Measurements from ENCODE around the gene CD200. TPM values are rescaled to one million over a fixed set of nuclear protein-coding genes. Genes with fewer than 3 reads are reported as not detected.

The CD200 gene
- total and polyA plus RNA-seq, 2 experiments from 2014 or later = 0.20 TPM; not detected in 1

DNA sequence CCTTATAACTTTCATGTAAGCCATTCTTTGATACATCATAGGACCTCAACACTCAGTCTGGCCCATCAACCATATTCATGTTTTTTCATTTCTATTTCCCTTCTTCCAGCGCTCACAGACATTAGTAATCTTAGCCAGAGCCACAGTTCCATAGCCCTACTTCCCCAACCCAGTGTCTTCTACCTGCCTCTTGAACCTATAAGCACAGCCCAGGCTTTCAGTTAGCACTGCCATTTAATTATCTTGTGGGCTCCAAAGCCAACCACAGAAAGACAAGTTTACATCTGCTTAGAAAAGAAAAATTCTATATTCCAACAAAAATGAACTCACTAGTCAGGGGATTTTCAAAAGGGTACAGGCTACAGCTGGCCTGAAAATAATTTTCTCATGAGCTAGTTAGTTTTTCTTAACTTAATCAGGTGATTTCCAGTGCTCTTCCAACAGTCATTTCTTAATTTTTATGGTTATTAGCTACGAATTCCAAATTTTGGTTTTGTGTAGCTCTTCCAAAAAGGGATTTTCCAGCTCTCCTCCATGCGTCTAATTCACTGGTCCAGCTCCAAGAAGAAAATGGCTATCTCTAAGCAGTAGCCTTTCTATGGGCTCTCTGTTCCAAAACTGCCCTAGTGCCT, 13.7 kb downstream of the CD200 start:
- DNase-seq = no peak
- Histone ChIP-seq H3K9me3 (ENCODE audit: low read depth) (peaks cover 3% of the 10 kb centered on the region), H3F3A (ENCODE audit: insufficient read depth) (no peaks in the 10 kb centered on the region), H2AFZ (no peak overlapping the region), H3K9me2 (ENCODE audit: insufficient read depth) (no peaks in the 10 kb centered on the region), H4K20me1 (ENCODE audit: insufficient read depth) (no peaks in the 10 kb centered on the region), H3K9ac (no peak overlapping the region), H3K4me2 (ENCODE audit: unreplicated experiment) (no peak overlapping the region), H3K4me1 (ENCODE audit: insufficient read depth) (no peaks in the 10 kb centered on the region), H3K36me3 (ENCODE audit: low read depth) (no peaks in the 10 kb centered on the region), H3K27me3 (replicated peaks; ENCODE audit: insufficient read depth) (peaks cover 18% of the 10 kb centered on the region), H3K27ac (no peak overlapping the region), H3K4me3 (no peak overlapping the region), H3K79me2 (ENCODE audit: insufficient read depth) (no peaks in the 10 kb centered on the region)
- WGBS, 2 experiments (ENCODE audit: low coverage in 1 of 2, low lambda C conversion rate in 2 of 2, missing lambda C conversion rate in 2 of 2) = 6 to 11% methylated on average over 3 of the region's 3 CpGs
- in situ Hi-C loops (cut with MboI) = no loop called here
- no peak for TF ChIP-seq EZH2phosphoT487 (IDR thresholded peaks at IDR 0.05; ENCODE audit: insufficient read depth, low read depth)
- TF ChIP-seq EZH2 (IDR thresholded peaks at IDR 0.05; ENCODE audit: insufficient read depth, poor library complexity, severe bottlenecking) = no peak

GRCh38 chr3:112348943-112349342, 16.0 kb downstream of the CD200 start:
- WGBS, 2 experiments (ENCODE audit: low coverage in 1 of 2, low lambda C conversion rate in 2 of 2, missing lambda C conversion rate in 2 of 2) = 17 to 26% methylated on average over 1 of the region's 1 CpG
- no peak overlapping the region for H3K4me3 ChIP-seq
- no peaks in the 10 kb centered on the region for H3K9me3 ChIP-seq (ENCODE audit: low read depth)
- peaks cover 23% of the 10 kb centered on the region for H3K27me3 ChIP-seq (replicated peaks; ENCODE audit: insufficient read depth)
- no peaks in the 10 kb centered on the region for H3K79me2 ChIP-seq (ENCODE audit: insufficient read depth)
- no peaks in the 10 kb centered on the region for H3K36me3 ChIP-seq (ENCODE audit: low read depth)
- H3K9ac ChIP-seq = no peak overlapping the region
- TF ChIP-seq EZH2 (IDR thresholded peaks at IDR 0.05; ENCODE audit: insufficient read depth, poor library complexity, severe bottlenecking) = no peak
- no peak for TF ChIP-seq EZH2phosphoT487 (IDR thresholded peaks at IDR 0.05; ENCODE audit: insufficient read depth, low read depth)
- no peak overlapping the region for H3K4me2 ChIP-seq (ENCODE audit: unreplicated experiment)
- H3K4me1 ChIP-seq (ENCODE audit: insufficient read depth) = no peaks in the 10 kb centered on the region
- no peak overlapping the region for H3K27ac ChIP-seq
- no peak for DNase-seq
- no peaks in the 10 kb centered on the region for H3K9me2 ChIP-seq (ENCODE audit: insufficient read depth)
- no peak overlapping the region for H2AFZ ChIP-seq
- H4K20me1 ChIP-seq (ENCODE audit: insufficient read depth) = no peaks in the 10 kb centered on the region
- in situ Hi-C loops (cut with MboI) = no loop called here
- no peaks in the 10 kb centered on the region for H3F3A ChIP-seq (ENCODE audit: insufficient read depth)

DNA sequence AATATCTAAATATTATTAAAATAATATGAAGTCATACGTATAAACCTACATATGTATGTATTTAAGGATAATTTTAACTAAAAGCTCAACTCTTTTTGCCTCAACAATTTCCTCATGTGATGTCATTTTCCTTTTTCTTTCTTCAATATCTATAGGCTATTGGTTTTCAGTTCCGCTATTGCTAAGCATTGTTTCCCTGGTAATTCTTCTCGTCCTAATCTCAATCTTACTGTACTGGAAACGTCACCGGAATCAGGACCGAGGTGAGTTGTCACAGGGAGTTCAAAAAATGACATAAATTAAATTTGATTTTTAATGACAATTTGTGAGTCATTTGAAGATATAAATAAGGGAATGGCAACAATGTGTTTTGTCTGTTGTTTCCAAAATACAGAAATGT, 16.6 kb downstream of the CD200 start:
- no peak overlapping the region for H3K27ac ChIP-seq
- no peak overlapping the region for H3K9ac ChIP-seq
- H4K20me1 ChIP-seq (ENCODE audit: insufficient read depth) = no peaks in the 10 kb centered on the region
- TF ChIP-seq EZH2phosphoT487 (IDR thresholded peaks at IDR 0.05; ENCODE audit: insufficient read depth, low read depth) = no peak
- no peak for TF ChIP-seq EZH2 (IDR thresholded peaks at IDR 0.05; ENCODE audit: insufficient read depth, poor library complexity, severe bottlenecking)
- 55 to 65% methylated on average over 6 of the region's 6 CpGs for WGBS, 2 experiments (ENCODE audit: low coverage in 1 of 2, low lambda C conversion rate in 2 of 2, missing lambda C conversion rate in 2 of 2)
- DNase-seq = no peak
- H3K4me2 ChIP-seq (ENCODE audit: unreplicated experiment) = no peak overlapping the region
- H3K9me2 ChIP-seq (ENCODE audit: insufficient read depth) = no peaks in the 10 kb centered on the region
- no peak overlapping the region for H3K4me3 ChIP-seq
- H3K27me3 ChIP-seq (replicated peaks; ENCODE audit: insufficient read depth) = peaks cover 23% of the 10 kb centered on the region
- no peak overlapping the region for H2AFZ ChIP-seq
- no peaks in the 10 kb centered on the region for H3K4me1 ChIP-seq (ENCODE audit: insufficient read depth)
- no peaks in the 10 kb centered on the region for H3K79me2 ChIP-seq (ENCODE audit: insufficient read depth)
- no peaks in the 10 kb centered on the region for H3F3A ChIP-seq (ENCODE audit: insufficient read depth)
- no peaks in the 10 kb centered on the region for H3K36me3 ChIP-seq (ENCODE audit: low read depth)
- in situ Hi-C loops (cut with MboI) = no loop called here
- no peaks in the 10 kb centered on the region for H3K9me3 ChIP-seq (ENCODE audit: low read depth)

- in situ Hi-C loops (cut with MboI) = no loop called here
- 3 to 16% methylated on average over 2 of the region's 2 CpGs for WGBS, 2 experiments (ENCODE audit: low coverage in 1 of 2, low lambda C conversion rate in 2 of 2, missing lambda C conversion rate in 2 of 2)
- Histone ChIP-seq H3F3A (ENCODE audit: insufficient read depth) (no peaks in the 10 kb centered on the region), H3K27ac (no peak overlapping the region), H3K9me3 (ENCODE audit: low read depth) (no peaks in the 10 kb centered on the region), H3K4me1 (ENCODE audit: insufficient read depth) (no peaks in the 10 kb centered on the region), H3K79me2 (ENCODE audit: insufficient read depth) (no peaks in the 10 kb centered on the region), H2AFZ (no peak overlapping the region), H3K4me2 (ENCODE audit: unreplicated experiment) (no peak overlapping the region), H3K9me2 (ENCODE audit: insufficient read depth) (no peaks in the 10 kb centered on the region), H3K4me3 (no peak overlapping the region), H3K36me3 (ENCODE audit: low read depth) (no peaks in the 10 kb centered on the region), H3K9ac (no peak overlapping the region), H4K20me1 (ENCODE audit: insufficient read depth) (no peaks in the 10 kb centered on the region), H3K27me3 (replicated peaks; ENCODE audit: insufficient read depth) (peaks cover 23% of the 10 kb centered on the region)
- TF ChIP-seq EZH2 (IDR thresholded peaks at IDR 0.05; ENCODE audit: insufficient read depth, poor library complexity, severe bottlenecking) = no peak
- TF ChIP-seq EZH2phosphoT487 (IDR thresholded peaks at IDR 0.05; ENCODE audit: insufficient read depth, low read depth) = no peak
- DNase-seq = no peak
Measured at GRCh38 chr3:112350018-112350810, 17.3 kb downstream of the CD200 start.

Measured in GM23248 (cell line).